HepG2 (cell line): ENCODE measurements around the gene ZFP36. TPM values are rescaled to one million over a fixed set of nuclear protein-coding genes. Genes with fewer than 3 reads are reported as not detected.

Source experiments
- HNRNPLL ChIP-seq: fragments of 200-400 bp; formaldehyde crosslinking; IDR thresholded peaks from 2 replicates; pipeline ENCODE4 v1.6.1; 2017; ENCODE audit warnings: mild to moderate bottlenecking, low read depth, low read length; ENCODE audit not compliant: poor library complexity, severe bottlenecking
- KAT7 ChIP-seq: IDR thresholded peaks from 2 replicates; pipeline ENCODE4 v1.6.1; 2018; ENCODE audit warnings: borderline replicate concordance, missing compliant biosample characterization
- NCOR1 ChIP-seq: fragments of 200-600 bp; sonication (generic); IDR thresholded peaks from 2 replicates; pipeline ENCODE4 v1.7.0; 2017; ENCODE audit warnings: antibody characterized with exemption, low read length, borderline replicate concordance
- RXRA ChIP-seq: sonication (generic); formaldehyde crosslinking; IDR thresholded peaks from 2 replicates; pipeline ENCODE4 v1.5.1; 2020; ENCODE audit warnings: missing genetic modification reagents
- TOE1 ChIP-seq: sonication (generic); formaldehyde crosslinking; IDR thresholded peaks from 2 replicates; pipeline ENCODE4 v1.4.0; 2020; ENCODE audit warnings: mild to moderate bottlenecking, missing genetic modification reagents
- ZBTB7B ChIP-seq: sonication (generic); formaldehyde crosslinking; IDR thresholded peaks from 2 replicates; pipeline ENCODE4 v1.4.0; 2020; ENCODE audit warnings: missing genetic modification reagents
- ZMYM2 ChIP-seq: sonication (generic); formaldehyde crosslinking; IDR thresholded peaks from 2 replicates; pipeline ENCODE4 v1.8.0; 2022; ENCODE audit warnings: mild to moderate bottlenecking, missing genetic modification reagents
- ZNF256 ChIP-seq: sonication (generic); formaldehyde crosslinking; conservative IDR thresholded peaks from 2 replicates; pipeline ENCODE4 v1.4.0; 2020; ENCODE audit warnings: missing genetic modification reagents
- ZNF383 ChIP-seq: sonication (generic); formaldehyde crosslinking; IDR thresholded peaks from 2 replicates; pipeline ENCODE4 v1.4.0; 2020; ENCODE audit warnings: missing genetic modification reagents, mild to moderate bottlenecking, borderline replicate concordance
- ZNF460 ChIP-seq: sonication (generic); formaldehyde crosslinking; IDR thresholded peaks from 2 replicates; pipeline ENCODE4 v1.5.1; 2020; ENCODE audit warnings: missing genetic modification reagents, mild to moderate bottlenecking, borderline replicate concordance
- ZNF737 ChIP-seq: sonication (generic); formaldehyde crosslinking; IDR thresholded peaks from 2 replicates; pipeline ENCODE4 v1.5.0; 2020; ENCODE audit warnings: missing genetic modification reagents, mild to moderate bottlenecking, borderline replicate concordance
- ZNF782 ChIP-seq: sonication (generic); formaldehyde crosslinking; IDR thresholded peaks from 2 replicates; pipeline ENCODE4 v1.4.0; 2020; ENCODE audit warnings: missing genetic modification reagents, mild to moderate bottlenecking, borderline replicate concordance
- polyA plus RNA-seq, 8 experiments: library from polyadenylated mRNA; depleted of rRNA in 3 of 8; stranded (reverse) in 7 of 8; unstranded in 1 of 8; fragments of >200 nt; fragmentation: Illumina TruSeq in 4 of 8; extraction: Trizol in 4 of 8; gene quantifications; 2 replicates each; pipeline versions ENCODE4 v1.2.1 to v1.2.3, GENCODE V29; 2011 to 2016; ENCODE audit warnings: low read depth in 4 of 8, missing spikeins in 1 of 8, mixed read lengths in 1 of 8; ENCODE audit not compliant: insufficient read depth in 1 of 8
- total RNA-seq, 5 experiments: library from RNA; depleted of rRNA; stranded (reverse); fragments of >200 nt; fragmentation: Illumina TruSeq; extraction: Trizol; gene quantifications; 2 replicates each; pipeline ENCODE4 v1.2.3, GENCODE V29; 2016; ENCODE audit warnings: low read depth in 1 of 5
- TF ChIP-seq, protein P1 (sequence below), 2 experiments: fragments of 450-650 bp in 1 of 2; sonication (generic) in 1 of 2; formaldehyde crosslinking; IDR thresholded peaks; 2 replicates each; pipeline versions ENCODE4 v1.5.0 to v1.8.0; 2020 to 2022; ENCODE audit warnings: mild to moderate bottlenecking in 1 of 2, missing genetic modification reagents in 1 of 2
- TF ChIP-seq, protein P2 (sequence below): sonication (generic); formaldehyde crosslinking; IDR thresholded peaks from 2 replicates; pipeline ENCODE4 v1.4.0; 2020; ENCODE audit warnings: missing genetic modification reagents
- TF ChIP-seq, protein P3 (sequence below): sonication (generic); formaldehyde crosslinking; IDR thresholded peaks from 2 replicates; pipeline ENCODE4 v1.5.0; 2020; ENCODE audit warnings: mild to moderate bottlenecking, missing genetic modification reagents, borderline replicate concordance
- TF ChIP-seq, protein P4 (sequence below): sonication (generic); formaldehyde crosslinking; IDR thresholded peaks from 2 replicates; pipeline ENCODE4 v1.4.0; 2020; ENCODE audit warnings: missing genetic modification reagents, mild to moderate bottlenecking, borderline replicate concordance
- TF ChIP-seq, protein P5 (sequence below): IDR thresholded peaks from 2 replicates; pipeline ENCODE4 v1.6.1; 2016; ENCODE audit warnings: missing biosample characterization, missing genetic modification reagents, low read depth

ZFP36 gene
- total and polyA plus RNA-seq, 2 of the 13 experiments (the other 11 are each of a cell fraction or from before 2014, with no cell fraction given), result 1.4 to 1.7 TPM

DNA sequence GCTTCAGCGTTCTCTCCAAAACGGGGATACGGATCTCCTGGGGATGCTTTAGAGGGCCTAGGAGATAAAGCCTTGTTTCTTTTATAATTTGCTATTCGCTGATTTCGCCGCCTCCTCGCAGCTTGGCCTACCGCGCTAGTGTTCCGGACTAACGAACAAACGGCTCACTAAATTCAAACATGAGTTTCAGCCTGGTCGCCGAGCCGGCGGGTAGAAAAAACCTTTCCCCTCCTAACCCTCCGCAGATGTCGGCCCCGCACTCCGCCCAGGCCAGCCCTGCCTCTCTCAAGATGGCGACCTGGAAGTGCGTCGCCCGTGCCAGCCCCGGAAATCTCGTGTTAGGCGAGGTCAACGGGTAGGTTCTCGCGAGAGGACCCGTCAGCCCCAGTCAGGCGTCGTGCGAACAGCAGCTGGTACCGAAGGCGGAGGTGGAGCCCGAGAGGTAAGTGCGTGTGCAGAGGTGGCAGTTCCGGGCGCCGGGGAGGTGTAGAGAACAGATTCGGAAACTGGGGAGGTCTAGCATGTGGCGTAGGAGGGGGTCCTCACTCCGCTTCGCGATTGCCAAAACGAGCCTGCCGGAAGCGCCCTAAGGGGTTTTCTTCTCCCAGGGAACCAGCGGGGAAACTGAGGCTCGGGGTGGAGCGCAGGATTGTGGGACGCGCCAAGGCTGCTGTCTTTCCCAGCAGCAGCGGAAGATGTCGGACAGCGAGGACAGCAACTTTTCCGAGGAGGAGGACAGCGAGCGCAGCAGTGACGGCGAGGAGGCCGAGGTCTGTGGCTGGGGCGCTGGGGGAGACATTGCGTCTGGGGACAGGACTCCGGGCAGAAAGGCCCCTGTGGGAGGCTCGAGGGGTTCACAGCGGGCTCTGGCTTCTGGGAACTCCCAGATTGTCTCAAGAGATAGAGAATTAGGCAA is 38.8 kb downstream of the ZFP36 start, which contains the start of gene SUPT5H (continued):
- TF ChIP-seq, protein P1, sequence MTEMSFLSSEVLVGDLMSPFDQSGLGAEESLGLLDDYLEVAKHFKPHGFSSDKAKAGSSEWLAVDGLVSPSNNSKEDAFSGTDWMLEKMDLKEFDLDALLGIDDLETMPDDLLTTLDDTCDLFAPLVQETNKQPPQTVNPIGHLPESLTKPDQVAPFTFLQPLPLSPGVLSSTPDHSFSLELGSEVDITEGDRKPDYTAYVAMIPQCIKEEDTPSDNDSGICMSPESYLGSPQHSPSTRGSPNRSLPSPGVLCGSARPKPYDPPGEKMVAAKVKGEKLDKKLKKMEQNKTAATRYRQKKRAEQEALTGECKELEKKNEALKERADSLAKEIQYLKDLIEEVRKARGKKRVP (CRISPR knock-in tag; IDR thresholded peaks at IDR 0.05), result peak in 1 of 2 experiments; percentile 59; a peak in 1 of 4 replicates
- TF ChIP-seq ZNF782 (CRISPR knock-in tag) (no peak), ZNF256 (CRISPR knock-in tag) (no peak), HNRNPLL (peak; percentile 91), RXRA (CRISPR knock-in tag) (peak; percentile 91), TOE1 (peak; percentile 40; the same call in 1 of the 2 replicates), NCOR1 (no peak), ZMYM2 (CRISPR knock-in tag) (no peak), ZNF383 (CRISPR knock-in tag) (no peak), ZBTB7B (CRISPR knock-in tag) (peak; percentile 33; the same call in 1 of the 2 replicates), KAT7 (CRISPR knock-in tag) (peak; percentile 92), ZNF460 (CRISPR knock-in tag) (peak; percentile 32; the same call in 1 of the 2 replicates), ZNF737 (CRISPR knock-in tag) (no peak)
- TF ChIP-seq, protein P2, sequence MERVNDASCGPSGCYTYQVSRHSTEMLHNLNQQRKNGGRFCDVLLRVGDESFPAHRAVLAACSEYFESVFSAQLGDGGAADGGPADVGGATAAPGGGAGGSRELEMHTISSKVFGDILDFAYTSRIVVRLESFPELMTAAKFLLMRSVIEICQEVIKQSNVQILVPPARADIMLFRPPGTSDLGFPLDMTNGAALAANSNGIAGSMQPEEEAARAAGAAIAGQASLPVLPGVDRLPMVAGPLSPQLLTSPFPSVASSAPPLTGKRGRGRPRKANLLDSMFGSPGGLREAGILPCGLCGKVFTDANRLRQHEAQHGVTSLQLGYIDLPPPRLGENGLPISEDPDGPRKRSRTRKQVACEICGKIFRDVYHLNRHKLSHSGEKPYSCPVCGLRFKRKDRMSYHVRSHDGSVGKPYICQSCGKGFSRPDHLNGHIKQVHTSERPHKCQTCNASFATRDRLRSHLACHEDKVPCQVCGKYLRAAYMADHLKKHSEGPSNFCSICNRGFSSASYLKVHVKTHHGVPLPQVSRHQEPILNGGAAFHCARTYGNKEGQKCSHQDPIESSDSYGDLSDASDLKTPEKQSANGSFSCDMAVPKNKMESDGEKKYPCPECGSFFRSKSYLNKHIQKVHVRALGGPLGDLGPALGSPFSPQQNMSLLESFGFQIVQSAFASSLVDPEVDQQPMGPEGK (CRISPR knock-in tag), result peak; percentile 50; the same call in 1 of the 2 replicates
- TF ChIP-seq, protein P3, sequence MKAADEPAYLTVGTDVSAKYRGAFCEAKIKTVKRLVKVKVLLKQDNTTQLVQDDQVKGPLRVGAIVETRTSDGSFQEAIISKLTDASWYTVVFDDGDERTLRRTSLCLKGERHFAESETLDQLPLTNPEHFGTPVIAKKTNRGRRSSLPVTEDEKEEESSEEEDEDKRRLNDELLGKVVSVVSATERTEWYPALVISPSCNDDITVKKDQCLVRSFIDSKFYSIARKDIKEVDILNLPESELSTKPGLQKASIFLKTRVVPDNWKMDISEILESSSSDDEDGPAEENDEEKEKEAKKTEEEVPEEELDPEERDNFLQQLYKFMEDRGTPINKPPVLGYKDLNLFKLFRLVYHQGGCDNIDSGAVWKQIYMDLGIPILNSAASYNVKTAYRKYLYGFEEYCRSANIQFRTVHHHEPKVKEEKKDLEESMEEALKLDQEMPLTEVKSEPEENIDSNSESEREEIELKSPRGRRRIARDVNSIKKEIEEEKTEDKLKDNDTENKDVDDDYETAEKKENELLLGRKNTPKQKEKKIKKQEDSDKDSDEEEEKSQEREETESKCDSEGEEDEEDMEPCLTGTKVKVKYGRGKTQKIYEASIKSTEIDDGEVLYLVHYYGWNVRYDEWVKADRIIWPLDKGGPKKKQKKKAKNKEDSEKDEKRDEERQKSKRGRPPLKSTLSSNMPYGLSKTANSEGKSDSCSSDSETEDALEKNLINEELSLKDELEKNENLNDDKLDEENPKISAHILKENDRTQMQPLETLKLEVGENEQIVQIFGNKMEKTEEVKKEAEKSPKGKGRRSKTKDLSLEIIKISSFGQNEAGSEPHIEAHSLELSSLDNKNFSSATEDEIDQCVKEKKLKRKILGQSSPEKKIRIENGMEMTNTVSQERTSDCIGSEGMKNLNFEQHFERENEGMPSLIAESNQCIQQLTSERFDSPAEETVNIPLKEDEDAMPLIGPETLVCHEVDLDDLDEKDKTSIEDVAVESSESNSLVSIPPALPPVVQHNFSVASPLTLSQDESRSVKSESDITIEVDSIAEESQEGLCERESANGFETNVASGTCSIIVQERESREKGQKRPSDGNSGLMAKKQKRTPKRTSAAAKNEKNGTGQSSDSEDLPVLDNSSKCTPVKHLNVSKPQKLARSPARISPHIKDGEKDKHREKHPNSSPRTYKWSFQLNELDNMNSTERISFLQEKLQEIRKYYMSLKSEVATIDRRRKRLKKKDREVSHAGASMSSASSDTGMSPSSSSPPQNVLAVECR (CRISPR knock-in tag), result peak; percentile 93; the same call in 1 of the 2 replicates
- TF ChIP-seq, protein P4, sequence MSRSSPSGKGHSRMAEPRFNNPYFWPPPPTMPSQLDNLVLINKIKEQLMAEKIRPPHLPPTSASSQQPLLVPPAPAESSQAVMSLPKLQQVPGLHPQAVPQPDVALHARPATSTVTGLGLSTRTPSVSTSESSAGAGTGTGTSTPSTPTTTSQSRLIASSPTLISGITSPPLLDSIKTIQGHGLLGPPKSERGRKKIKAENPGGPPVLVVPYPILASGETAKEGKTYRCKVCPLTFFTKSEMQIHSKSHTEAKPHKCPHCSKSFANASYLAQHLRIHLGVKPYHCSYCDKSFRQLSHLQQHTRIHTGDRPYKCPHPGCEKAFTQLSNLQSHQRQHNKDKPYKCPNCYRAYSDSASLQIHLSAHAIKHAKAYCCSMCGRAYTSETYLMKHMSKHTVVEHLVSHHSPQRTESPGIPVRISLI (CRISPR knock-in tag), result peak; percentile 73; the same call in 1 of the 2 replicates
- TF ChIP-seq, protein P5, sequence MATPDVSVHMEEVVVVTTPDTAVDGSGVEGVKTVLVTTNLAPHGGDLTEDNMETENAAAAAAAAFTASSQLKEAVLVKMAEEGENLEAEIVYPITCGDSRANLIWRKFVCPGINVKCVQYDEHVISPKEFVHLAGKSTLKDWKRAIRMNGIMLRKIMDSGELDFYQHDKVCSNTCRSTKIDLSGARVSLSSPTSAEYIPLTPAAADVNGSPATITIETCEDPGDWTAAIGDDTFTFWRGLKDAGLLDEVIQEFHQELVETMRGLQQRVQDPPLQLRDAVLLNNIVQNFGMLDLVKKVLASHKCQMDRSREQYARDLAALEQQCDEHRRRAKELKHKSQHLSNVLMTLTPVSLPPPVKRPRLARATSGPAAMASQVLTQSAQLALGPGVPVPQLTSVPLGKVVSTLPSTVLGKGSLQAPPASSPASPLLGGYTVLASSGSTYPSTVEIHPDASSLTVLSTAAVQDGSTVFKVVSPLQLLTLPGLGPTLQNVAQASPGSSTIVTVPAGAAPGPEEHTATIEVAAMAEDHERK, result 0 out of 2 replicates have a peak, but pooled peaks have one; percentile 36
